ENCODE results near the gene GKN2.

GRCh38 chr2:68971591-68972231 lies 19.0 kb upstream of the GKN2 start:
- no peak for TF ChIP-seq CTCF (IDR thresholded peaks at IDR 0.05)
- TF ChIP-seq TCF7L2 (IDR thresholded peaks at IDR 0.05; ENCODE audit: low read depth, low read length): no peak
- no peak for TF ChIP-seq SIN3A (IDR thresholded peaks at IDR 0.05; ENCODE audit: borderline replicate concordance, insufficient read depth, low read depth, low read length)
- no peak for TF ChIP-seq REST (IDR thresholded peaks at IDR 0.05; ENCODE audit: insufficient read depth in 1 of 2, low read depth in 2 of 2, low read length in 1 of 2)
